ENCODE data around the gene RHBDD1.

RHBDD1 gene, protein sequence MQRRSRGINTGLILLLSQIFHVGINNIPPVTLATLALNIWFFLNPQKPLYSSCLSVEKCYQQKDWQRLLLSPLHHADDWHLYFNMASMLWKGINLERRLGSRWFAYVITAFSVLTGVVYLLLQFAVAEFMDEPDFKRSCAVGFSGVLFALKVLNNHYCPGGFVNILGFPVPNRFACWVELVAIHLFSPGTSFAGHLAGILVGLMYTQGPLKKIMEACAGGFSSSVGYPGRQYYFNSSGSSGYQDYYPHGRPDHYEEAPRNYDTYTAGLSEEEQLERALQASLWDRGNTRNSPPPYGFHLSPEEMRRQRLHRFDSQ

GRCh38 chr2:226835796-226836547, at the start of gene RHBDD1:
Gene RHBDD1, plus strand, starts transcription at chr2:226836054. Its CDS starts 28,640 bp downstream, at chr2:226864694.
- DNase-seq = peak; percentile 29

DNA sequence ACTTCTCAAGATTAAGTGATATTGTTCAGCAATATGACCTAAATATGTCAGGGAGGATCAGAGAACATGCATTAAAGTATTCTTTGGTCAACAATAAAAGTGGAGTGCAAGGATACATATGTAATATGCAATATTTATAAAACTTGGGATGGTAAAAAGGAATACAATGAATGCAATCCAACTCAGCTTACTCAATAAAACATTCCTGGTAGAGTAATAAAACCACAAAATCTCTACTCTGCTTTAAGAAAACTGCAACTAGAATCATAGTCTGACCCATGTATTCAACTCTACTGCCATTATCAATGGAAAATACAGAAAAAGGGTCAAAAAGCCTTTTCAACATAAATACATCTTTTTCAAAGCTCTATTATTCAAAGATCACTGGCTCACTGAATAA, 47.8 kb upstream of the RHBDD1 start:
- DNase-seq = no peak

GRCh38 chr2:226788881-226789490, 46.9 kb upstream of the RHBDD1 start:
- DNase-seq = no peak

DNA sequence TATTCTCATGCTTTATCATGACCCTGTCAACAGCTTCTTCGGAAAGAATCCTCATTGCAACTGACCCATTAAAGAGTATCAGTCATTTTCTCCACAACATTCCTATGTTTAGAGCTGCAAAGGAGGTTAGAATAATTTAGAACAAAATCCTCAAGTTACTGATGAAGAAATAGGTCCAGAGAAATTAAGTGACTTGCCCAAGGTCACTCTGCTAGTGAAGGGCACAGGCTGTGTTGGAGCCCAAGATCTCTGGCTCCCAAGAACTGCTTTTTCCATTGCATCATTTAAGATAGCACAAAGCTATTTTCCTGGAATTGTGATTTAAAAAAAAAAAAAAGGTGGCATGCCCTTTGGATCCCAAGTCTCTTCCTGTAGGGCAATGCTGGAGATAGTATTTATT, 45.8 kb upstream of the RHBDD1 start:
- DNase-seq = no peak

DNA sequence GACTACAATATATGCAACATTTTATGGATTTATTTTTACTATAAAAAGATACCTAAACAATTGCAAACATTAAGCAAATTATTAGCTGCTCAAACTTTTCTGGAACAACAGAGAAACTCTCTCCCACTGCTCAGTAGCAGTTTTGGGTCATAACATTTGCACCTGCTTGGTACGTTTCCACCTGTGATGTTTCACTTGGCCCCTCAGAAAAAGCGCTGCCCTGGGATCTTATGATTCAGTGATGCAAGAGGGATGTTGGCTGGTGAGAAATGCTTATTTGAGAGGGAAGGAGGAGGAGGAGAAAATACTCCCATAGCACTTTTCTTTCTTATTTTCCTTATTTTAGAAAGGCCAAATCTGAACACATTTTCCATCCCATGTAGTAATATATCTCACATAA, 45.4 kb upstream of the RHBDD1 start:
- no peak for DNase-seq

GRCh38 chr2:226791056-226791486, 44.8 kb upstream of the RHBDD1 start:
- DNase-seq = no peak

DNA sequence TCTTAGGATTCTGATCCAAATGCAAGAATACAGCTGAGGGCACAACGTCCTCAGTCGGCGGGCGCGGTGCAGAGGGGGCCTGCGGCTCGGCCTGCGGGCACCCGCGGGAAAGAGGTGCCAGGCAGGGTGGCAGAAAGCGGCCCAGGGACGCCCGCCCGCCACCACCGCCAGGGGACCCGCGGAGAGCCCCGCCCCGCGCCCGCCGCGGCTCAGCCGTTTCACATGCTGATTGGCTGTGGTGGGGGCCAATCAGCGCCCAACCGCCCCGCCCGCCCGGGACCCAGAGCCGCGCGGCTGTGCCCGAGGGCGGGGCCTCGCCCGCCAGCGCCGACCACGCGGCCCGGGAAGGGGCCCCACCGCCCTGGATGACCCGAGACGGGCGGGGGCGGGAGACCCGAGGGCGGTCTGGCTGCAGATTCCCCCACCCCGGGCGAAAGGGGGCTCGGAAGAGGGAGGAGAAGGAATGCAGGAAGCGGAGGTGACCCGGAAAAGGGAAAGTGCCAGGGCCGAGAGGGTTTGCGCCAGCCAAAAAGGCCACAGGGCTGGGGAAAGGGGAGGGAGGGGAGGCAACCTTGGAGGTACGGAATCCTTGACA, 44.3 kb upstream of the RHBDD1 start:
- DNase-seq = peak; percentile 97

GRCh38 chr2:226792155-226792881, 43.5 kb upstream of the RHBDD1 start:
- no peak for DNase-seq

DNA sequence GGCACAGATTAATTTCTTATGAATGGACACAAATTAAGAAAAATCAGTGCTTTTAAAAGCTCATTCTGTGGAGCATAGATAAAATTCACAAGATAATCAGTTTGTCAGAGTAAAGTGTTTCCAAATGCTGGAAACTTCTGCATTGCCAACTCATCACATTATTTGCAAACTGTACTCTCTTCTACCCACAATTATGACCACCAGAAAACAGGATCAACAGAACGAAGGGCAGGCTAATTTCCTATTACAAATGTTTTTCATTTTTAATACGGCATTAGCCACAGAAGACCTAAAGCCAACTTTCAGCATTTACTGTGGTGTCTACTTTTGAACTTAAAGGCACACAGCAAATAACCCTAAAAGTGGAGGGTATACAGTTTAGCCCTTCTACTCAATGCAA, 42.2 kb upstream of the RHBDD1 start:
- no peak for DNase-seq

- DNase-seq = no peak
These were observed 41.6 kb upstream of the RHBDD1 start for GRCh38 chr2:226794196-226794661.

GRCh38 chr2:226794751-226795171, 41.1 kb upstream of the RHBDD1 start:
- DNase-seq = no peak

- no peak for DNase-seq
These were observed 40.4 kb upstream of the RHBDD1 start for GRCh38 chr2:226795281-226796011.

- no peak for DNase-seq
These were observed 39.6 kb upstream of the RHBDD1 start for GRCh38 chr2:226796012-226796839.

DNA sequence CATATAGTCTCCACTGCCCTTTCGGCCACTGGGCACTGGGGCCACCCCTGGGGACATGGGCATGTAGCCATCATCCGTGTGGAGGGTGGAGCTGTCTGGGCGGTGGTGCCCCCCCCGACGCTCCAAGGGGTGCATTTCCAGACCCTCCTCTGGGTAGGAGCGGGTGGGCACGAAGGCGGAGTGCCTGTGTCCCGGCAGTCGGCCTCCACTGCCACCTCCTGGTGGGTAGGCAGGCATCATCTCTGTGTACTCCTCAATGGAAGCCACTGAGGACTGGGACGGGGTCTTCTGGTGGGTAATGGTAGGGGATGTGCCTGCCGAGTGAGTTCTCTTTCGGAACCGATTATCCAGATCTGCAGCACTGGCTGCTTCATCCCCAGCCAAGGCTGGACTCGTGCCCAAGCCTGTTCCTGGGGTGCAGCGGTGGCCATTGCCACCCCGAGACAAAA, 39.0 kb upstream of the RHBDD1 start:
- DNase-seq = no peak

GRCh38 chr2:226797289-226797988, 38.4 kb upstream of the RHBDD1 start:
- no peak for DNase-seq

- DNase-seq = no peak
These were observed 37.8 kb upstream of the RHBDD1 start for GRCh38 chr2:226797989-226798421.

DNA sequence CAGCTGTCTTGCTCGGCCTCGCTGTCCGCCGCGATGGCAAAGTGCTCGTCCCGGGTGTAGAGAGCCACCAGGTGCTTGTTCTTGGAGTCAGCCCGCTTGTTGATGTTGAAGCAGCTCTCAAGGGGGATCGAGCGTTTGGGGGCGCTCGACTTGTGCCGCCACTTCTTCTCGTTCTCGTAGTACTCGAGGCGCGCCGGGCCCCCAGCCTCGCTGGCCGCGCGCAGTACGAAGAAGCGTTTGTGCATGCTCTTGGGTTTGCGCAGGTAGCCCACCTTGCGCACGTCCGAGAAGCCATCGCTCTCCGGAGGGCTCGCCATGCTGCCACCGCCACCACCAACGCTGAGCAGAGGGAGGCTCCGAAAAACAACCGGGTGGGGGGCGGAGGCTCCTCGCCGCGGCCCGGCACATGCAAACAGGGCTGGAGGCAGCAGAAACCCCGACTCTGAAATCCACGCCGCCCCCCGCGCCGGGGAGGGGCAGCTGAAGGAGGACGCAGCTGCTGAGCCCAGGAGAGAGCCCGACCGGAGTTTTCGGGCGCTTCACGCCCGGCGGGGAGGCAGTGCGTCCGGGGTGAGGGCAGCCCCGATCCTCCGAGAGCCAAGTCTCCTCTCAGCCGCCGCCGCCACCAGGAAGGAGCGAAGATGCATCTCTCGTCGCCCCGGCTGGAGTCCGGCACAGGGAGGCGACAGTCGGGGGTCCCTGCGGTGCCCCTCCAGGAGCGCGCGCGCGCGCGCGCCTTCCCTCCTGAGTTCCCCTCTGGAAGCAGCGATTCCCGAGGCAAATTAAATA, 37.2 kb upstream of the RHBDD1 start:
- no peak for DNase-seq

DNA sequence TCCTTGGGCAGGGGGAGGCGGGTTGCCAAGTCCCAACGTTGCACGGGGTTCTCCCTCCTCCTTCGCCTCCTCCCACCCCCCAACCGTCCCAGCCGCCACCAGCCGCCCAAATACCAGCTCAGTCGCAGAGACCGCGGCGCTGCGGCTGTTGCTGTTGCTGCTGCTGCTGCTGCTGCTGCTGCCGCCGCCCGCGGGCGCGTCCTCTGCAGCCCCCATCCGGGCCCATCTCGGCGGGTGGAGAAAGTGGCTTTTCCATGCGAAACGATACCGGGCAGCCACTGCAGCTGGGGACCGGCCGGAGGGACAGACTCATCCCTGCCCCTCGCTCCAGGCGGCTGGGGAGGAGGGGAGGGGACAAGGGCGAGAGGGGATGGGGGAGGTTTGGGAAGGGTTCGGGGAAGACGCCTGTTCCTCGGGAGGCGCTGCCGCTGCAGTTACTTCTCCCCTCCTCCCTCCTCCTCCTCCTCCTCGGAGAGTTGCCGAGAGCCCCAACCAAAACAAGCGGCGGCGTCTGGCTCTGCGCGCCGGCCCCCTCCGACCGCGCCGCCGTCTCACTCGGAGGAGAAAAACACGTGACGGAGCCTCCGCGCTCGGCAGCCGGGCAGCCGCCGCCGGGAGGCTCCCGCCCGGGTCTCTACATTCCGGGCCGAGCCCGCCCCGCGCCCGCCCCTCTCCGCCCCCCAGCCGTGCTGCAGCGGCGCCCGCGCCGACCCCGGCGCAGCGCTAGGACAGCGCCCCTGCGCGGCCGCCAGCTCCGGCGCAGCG, 36.5 kb upstream of the RHBDD1 start, which contains the start of gene IRS1:
IRS1 (minus strand) TSS at position 610 of the 765 bp plus-strand sequence. CDS start 1,082 bp downstream, outside the sequence.
- no peak for DNase-seq
